SK-N-SH (cell line): ENCODE data around the gene ATP6V0B. TPM values are rescaled to one million over a fixed set of nuclear protein-coding genes. Genes with fewer than 3 reads are reported as not detected.

Experiments used
- CTCF ChIA-PET: fragments of 300-600, 350-600 bp; formaldehyde crosslinking; extraction: SDS; loops from one replicate; lab custom pipeline; 2021; lab: Yijun Ruan, JAX
- POLR2A ChIA-PET: fragments of 350-600 bp; sonication (Branson Sonifier 250); formaldehyde crosslinking; extraction: SDS; loops from one replicate; lab custom pipeline; 2020; ENCODE audit warnings: antibody characterized with exemption, inconsistent platforms; lab: Yijun Ruan, JAX
- DNase-seq: peaks from one replicate; pipeline ENCODE4 v3.0.0; 2012
- H2AFZ ChIP-seq: fragments of 200-600 bp; sonication (generic); 2 replicates; pipeline ENCODE4 v1.8.1; 2016; ENCODE audit warnings: antibody characterized with exemption, mild to moderate bottlenecking, low read depth
- H3F3A ChIP-seq: fragments of 200-600 bp; sonication (generic); replicated peaks from 2 replicates; pipeline ENCODE3; 2016; ENCODE audit warnings: antibody characterized with exemption, mild to moderate bottlenecking; ENCODE audit not compliant: insufficient read depth
- H3K27ac ChIP-seq, 2 experiments: fragments of 200-500 bp in 1 of 2; fragments of 200-600 bp in 1 of 2; sonication (Bioruptor generic) in 1 of 2; sonication (generic), shearing (Covaris generic) in 1 of 2; 2 replicates each; pipeline versions ENCODE4 v1.5.1 to v1.6.1; 2014 to 2016; ENCODE audit warnings: low read depth in 2 of 2, inconsistent platforms in 1 of 2, low read length in 1 of 2, mild to moderate bottlenecking in 1 of 2, mixed read lengths in 1 of 2
- H3K27me3 ChIP-seq: fragments of 200-600 bp; sonication (generic), shearing (Covaris generic); 2 replicates; pipeline ENCODE4 v1.6.1; 2016; ENCODE audit warnings: mixed run types; ENCODE audit not compliant: insufficient read depth
- H3K36me3 ChIP-seq, 2 experiments: fragments of 200-500 bp in 1 of 2; fragments of 200-600 bp in 1 of 2; sonication (Bioruptor generic) in 1 of 2; sonication (generic) in 1 of 2; replicated peaks in 1 of 2; 2 replicates each; pipeline versions ENCODE3 to v1.5.1; 2014 to 2016; ENCODE audit warnings: low read length in 1 of 2, mild to moderate bottlenecking in 1 of 2; ENCODE audit not compliant: insufficient read depth in 2 of 2, control insufficient read depth in 1 of 2
- H3K4me1 ChIP-seq, 2 experiments: fragments of 200-500 bp in 1 of 2; fragments of 200-600 bp in 1 of 2; sonication (Bioruptor generic) in 1 of 2; sonication (generic), shearing (Covaris generic) in 1 of 2; 2 replicates each; pipeline versions ENCODE4 v1.5.1 to v1.6.1; 2014 to 2016; ENCODE audit warnings: low read depth in 1 of 2, low read length in 1 of 2, mixed run types in 1 of 2; ENCODE audit not compliant: insufficient read depth in 2 of 2, control insufficient read depth in 1 of 2
- H3K4me2 ChIP-seq: fragments of 200-600 bp; sonication (generic), shearing (Covaris generic); 2 replicates; pipeline ENCODE4 v1.6.1; 2017; ENCODE audit warnings: mixed run types
- H3K4me3 ChIP-seq, 2 experiments: fragments of 200-500 bp in 1 of 2; fragments of 200-600 bp in 1 of 2; sonication (Bioruptor generic) in 1 of 2; sonication (generic), shearing (Covaris generic) in 1 of 2; 2 replicates each; pipeline versions ENCODE4 v1.5.1 to v1.8.1; 2014 to 2016; ENCODE audit warnings: low read depth in 2 of 2, inconsistent platforms in 1 of 2, low read length in 1 of 2, mild to moderate bottlenecking in 1 of 2, mixed read lengths in 1 of 2, moderate library complexity in 1 of 2
- H3K79me2 ChIP-seq: fragments of 200-600 bp; sonication (generic); 2 replicates; pipeline ENCODE4 v1.8.1; 2017; ENCODE audit warnings: mild to moderate bottlenecking; ENCODE audit not compliant: insufficient read depth
- H3K9ac ChIP-seq: fragments of 200-600 bp; sonication (generic); 2 replicates; pipeline ENCODE4 v1.6.1; 2017; ENCODE audit warnings: mixed run types
- H3K9me2 ChIP-seq: fragments of 200-600 bp; sonication (generic); 2 replicates; pipeline ENCODE4 v1.6.1; 2017; ENCODE audit warnings: mixed run types
- H3K9me3 ChIP-seq: fragments of 200-600 bp; sonication (generic); 2 replicates; pipeline ENCODE4 v1.6.1; 2017; ENCODE audit warnings: mixed run types, mild to moderate bottlenecking, moderate library complexity
- H4K20me1 ChIP-seq: fragments of 200-600 bp; sonication (generic); 2 replicates; pipeline ENCODE4 v1.6.1; 2017; ENCODE audit warnings: mild to moderate bottlenecking, mixed run types; ENCODE audit not compliant: insufficient read depth
- FOSL2 ChIP-seq: IDR thresholded peaks from 2 replicates; pipeline ENCODE4 v1.4.0; 2012; ENCODE audit warnings: low read depth, mild to moderate bottlenecking, moderate library complexity, borderline replicate concordance
- FOXM1 ChIP-seq: IDR thresholded peaks from 2 replicates; pipeline ENCODE4 v1.4.0; 2012; ENCODE audit warnings: low read depth, mild to moderate bottlenecking
- MEF2A ChIP-seq: IDR thresholded peaks from 2 replicates; pipeline ENCODE4 v1.4.0; 2012; ENCODE audit warnings: low read depth, borderline replicate concordance
- MXI1 ChIP-seq: IDR thresholded peaks from 2 replicates; pipeline ENCODE4 v1.6.1; 2012; ENCODE audit warnings: mild to moderate bottlenecking, low read depth, low read length, improper control_type of control experiment
- NFIC ChIP-seq: IDR thresholded peaks from 2 replicates; pipeline ENCODE4 v1.4.0; 2012; ENCODE audit warnings: borderline replicate concordance
- RAD21 ChIP-seq: IDR thresholded peaks from 2 replicates; pipeline ENCODE4 v1.6.1; 2012; ENCODE audit warnings: mild to moderate bottlenecking, low read length
- RFX5 ChIP-seq: IDR thresholded peaks from 2 replicates; pipeline ENCODE4 v1.6.1; 2012; ENCODE audit warnings: mild to moderate bottlenecking, improper control_type of control experiment, low read length
- RXRA ChIP-seq: IDR thresholded peaks from 2 replicates; pipeline ENCODE4 v1.4.0; 2012; ENCODE audit warnings: low read depth, mild to moderate bottlenecking, borderline replicate concordance
- SIN3A ChIP-seq: IDR thresholded peaks from 2 replicates; pipeline ENCODE4 v1.6.1; 2012; ENCODE audit warnings: low read depth, mild to moderate bottlenecking, low read length, moderate library complexity, borderline replicate concordance
- SMC3 ChIP-seq: IDR thresholded peaks from 2 replicates; pipeline ENCODE4 v1.6.1; 2012; ENCODE audit warnings: low read depth, low read length, improper control_type of control experiment
- YY1 ChIP-seq: IDR thresholded peaks from 2 replicates; pipeline ENCODE4 v1.4.0; 2012; ENCODE audit warnings: low read depth, mild to moderate bottlenecking
- WGBS: methylation state at CpG from one replicate; pipeline ENCODE4 v1.1.6; 2017; ENCODE audit warnings: low lambda C conversion rate; 5-methylcytosine and 5-hydroxymethylcytosine counted together
- polyA plus RNA-seq, 3 experiments: library from polyadenylated mRNA; depleted of rRNA; stranded (reverse); fragments of >200 nt; gene quantifications; 2 replicates each; pipeline ENCODE4 v1.2.3, GENCODE V29; 2012
- TF ChIP-seq, protein P1 (sequence below): IDR thresholded peaks from 2 replicates; pipeline ENCODE4 v1.4.0; 2012; ENCODE audit warnings: low read depth, borderline replicate concordance
- TF ChIP-seq, protein P2 (sequence below): IDR thresholded peaks from 2 replicates; pipeline ENCODE4 v1.4.0; 2012; ENCODE audit warnings: low read depth, borderline replicate concordance
- TF ChIP-seq, protein P3 (sequence below): fragments of 150-350 bp; IDR thresholded peaks from 2 replicates; pipeline ENCODE4 v1.6.1; 2016; ENCODE audit warnings: mild to moderate bottlenecking, low read depth, low read length

ATP6V0B gene
- polyA plus RNA-seq, 1 of the 3 experiments (the other 2 are of a cell fraction), result 180 TPM

DNA sequence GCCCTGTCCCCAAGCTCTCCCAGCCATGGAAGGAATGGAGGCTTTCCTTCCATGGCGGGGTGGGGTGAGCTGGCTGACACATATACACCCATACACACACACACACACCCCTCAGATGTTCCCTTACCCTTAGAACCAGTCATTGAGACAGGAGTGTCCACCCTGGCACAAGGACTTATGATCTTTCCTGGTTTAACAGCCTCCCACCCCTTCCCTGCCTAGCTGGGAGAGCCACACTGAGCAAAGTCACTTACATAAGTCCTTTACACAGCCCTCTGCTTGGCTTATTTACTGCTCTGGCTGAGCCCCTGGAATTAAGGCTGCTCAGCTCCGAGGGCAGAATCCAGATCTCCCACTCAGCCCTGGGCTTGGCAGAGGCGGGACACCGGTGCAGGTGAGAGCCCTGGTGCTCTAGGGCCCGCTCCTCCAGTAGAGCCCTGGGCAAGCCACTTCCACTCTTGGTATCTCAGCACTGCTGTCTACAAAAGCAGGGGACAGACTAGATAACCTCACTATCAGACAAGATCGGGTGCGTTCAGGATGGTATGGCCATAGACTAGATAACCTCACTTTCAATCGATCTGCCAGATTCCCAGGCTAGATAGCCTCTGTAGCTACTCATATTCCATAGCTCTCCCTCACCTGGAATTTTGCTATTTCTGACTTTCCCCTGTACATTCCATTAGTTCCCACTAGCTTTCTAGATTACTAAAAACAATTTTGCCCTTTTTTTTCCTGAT, 39.8 kb downstream of the ATP6V0B start:
- POLR2A ChIA-PET, result no interaction called here

DNA sequence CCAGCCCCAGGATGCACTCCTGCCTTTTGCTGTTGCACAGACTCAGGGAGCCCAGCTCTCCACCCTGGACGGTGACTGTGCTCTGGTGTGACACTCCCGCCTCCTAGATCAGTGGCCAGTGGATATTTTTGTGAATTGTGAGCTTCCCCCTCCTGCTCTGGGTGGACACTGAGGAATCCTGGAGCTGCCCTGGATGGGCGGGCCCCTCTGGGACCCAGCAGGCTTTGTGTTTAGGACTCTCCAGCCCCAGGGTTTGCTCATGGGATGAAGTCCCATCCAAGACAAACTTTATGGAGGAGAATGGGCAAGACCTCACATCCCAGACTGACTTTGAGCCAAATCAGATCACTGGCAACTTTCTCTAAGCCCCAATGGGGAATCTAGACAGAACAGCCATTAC, 40.4 kb downstream of the ATP6V0B start:
- POLR2A ChIA-PET, result no interaction called here
- no peak overlapping the region for H3K9ac ChIP-seq
- TF ChIP-seq, protein P1, sequence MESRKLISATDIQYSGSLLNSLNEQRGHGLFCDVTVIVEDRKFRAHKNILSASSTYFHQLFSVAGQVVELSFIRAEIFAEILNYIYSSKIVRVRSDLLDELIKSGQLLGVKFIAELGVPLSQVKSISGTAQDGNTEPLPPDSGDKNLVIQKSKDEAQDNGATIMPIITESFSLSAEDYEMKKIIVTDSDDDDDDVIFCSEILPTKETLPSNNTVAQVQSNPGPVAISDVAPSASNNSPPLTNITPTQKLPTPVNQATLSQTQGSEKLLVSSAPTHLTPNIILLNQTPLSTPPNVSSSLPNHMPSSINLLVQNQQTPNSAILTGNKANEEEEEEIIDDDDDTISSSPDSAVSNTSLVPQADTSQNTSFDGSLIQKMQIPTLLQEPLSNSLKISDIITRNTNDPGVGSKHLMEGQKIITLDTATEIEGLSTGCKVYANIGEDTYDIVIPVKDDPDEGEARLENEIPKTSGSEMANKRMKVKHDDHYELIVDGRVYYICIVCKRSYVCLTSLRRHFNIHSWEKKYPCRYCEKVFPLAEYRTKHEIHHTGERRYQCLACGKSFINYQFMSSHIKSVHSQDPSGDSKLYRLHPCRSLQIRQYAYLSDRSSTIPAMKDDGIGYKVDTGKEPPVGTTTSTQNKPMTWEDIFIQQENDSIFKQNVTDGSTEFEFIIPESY, result no peak
- TF ChIP-seq RFX5, result no peak
- TF ChIP-seq MEF2A, result no peak
- TF ChIP-seq, protein P2, sequence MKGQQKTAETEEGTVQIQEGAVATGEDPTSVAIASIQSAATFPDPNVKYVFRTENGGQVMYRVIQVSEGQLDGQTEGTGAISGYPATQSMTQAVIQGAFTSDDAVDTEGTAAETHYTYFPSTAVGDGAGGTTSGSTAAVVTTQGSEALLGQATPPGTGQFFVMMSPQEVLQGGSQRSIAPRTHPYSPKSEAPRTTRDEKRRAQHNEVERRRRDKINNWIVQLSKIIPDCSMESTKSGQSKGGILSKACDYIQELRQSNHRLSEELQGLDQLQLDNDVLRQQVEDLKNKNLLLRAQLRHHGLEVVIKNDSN, result no peak
- TF ChIP-seq RAD21, result no peak
- no peak for TF ChIP-seq MXI1
- no peak for TF ChIP-seq RXRA
- no peak for TF ChIP-seq FOXM1
- no peak for TF ChIP-seq FOSL2
- TF ChIP-seq SIN3A, result no peak
- TF ChIP-seq, all 33 proteins: peak for 0
- Histone ChIP-seq H3K4me2 (no peak overlapping the region), H4K20me1 (no peaks in the 10 kb centered on the region), H3K79me2 (no peaks in the 10 kb centered on the region), H3K27ac (no peak overlapping the region), H3K27me3 (no peaks in the 10 kb centered on the region), H3K9me2 (no peaks in the 10 kb centered on the region), H3F3A (no peaks in the 10 kb centered on the region), H3K4me3 (no peak overlapping the region), H3K9me3 (no peaks in the 10 kb centered on the region), H2AFZ (no peak overlapping the region), H3K36me3 (no peaks in the 10 kb centered on the region), H3K4me1 (peaks cover 3 to 6% of the 10 kb centered on the region in 2 experiments; a peak in 2 of 4 replicates)
- 73% methylated on average over 3 of the region's 3 CpGs for WGBS
- DNase-seq, result no peak
- CTCF ChIA-PET, result interaction anchor here (1.3 to 25.6 kb wide), 4 partner anchors 16 to 32 kb away, joined by 5 to 598 read pairs (median 42); partner anchors contain the start of genes CCDC24 and SLC6A9

More for the DNA sequence above, 39.8 kb downstream of the ATP6V0B start:
- no peak for DNase-seq
- Histone ChIP-seq H3F3A (no peaks in the 10 kb centered on the region), H3K9ac (no peak overlapping the region), H3K9me3 (no peaks in the 10 kb centered on the region), H3K27me3 (no peaks in the 10 kb centered on the region), H3K36me3 (no peaks in the 10 kb centered on the region), H3K4me2 (no peak overlapping the region), H2AFZ (no peak overlapping the region), H3K79me2 (no peaks in the 10 kb centered on the region), H3K4me3 (no peak overlapping the region)
- TF ChIP-seq YY1 (no peak), SMC3 (no peak), NFIC (no peak), SIN3A (no peak)
- TF ChIP-seq, protein P3, sequence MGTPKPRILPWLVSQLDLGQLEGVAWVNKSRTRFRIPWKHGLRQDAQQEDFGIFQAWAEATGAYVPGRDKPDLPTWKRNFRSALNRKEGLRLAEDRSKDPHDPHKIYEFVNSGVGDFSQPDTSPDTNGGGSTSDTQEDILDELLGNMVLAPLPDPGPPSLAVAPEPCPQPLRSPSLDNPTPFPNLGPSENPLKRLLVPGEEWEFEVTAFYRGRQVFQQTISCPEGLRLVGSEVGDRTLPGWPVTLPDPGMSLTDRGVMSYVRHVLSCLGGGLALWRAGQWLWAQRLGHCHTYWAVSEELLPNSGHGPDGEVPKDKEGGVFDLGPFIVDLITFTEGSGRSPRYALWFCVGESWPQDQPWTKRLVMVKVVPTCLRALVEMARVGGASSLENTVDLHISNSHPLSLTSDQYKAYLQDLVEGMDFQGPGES, result no peak
- TF ChIP-seq, all 33 proteins: peak for 0
- no peak overlapping the region for H3K27ac ChIP-seq
- peaks cover 3 to 6% of the 10 kb centered on the region in 2 experiments; a peak in 2 of 4 replicates for H3K4me1 ChIP-seq
- CTCF ChIA-PET, result interaction anchor here (0.9 to 25.6 kb wide), 6 partner anchors 16 to 33 kb away, joined by 3 to 598 read pairs (median 7); partner anchors contain the start of genes CCDC24 and SLC6A9
- WGBS, result 58% methylated on average over 4 of the region's 8 CpGs
- no peaks in the 10 kb centered on the region for H3K9me2 ChIP-seq
- H4K20me1 ChIP-seq, result no peaks in the 10 kb centered on the region
